Neutrophil (primary cell): Measurements from ENCODE around the gene C1orf198.

Experiments used
- H3K27ac ChIP-seq: fragments of 200-600 bp; sonication (generic); 2 replicates; pipeline ENCODE4 v1.5.1; 2016; ENCODE audit warnings: mild to moderate bottlenecking, moderate library complexity
- H3K27me3 ChIP-seq: fragments of 200-600 bp; sonication (generic); 2 replicates; pipeline ENCODE4 v1.6.0; 2016; ENCODE audit warnings: mild to moderate bottlenecking
- H3K36me3 ChIP-seq: fragments of 200-600 bp; sonication (generic); 2 replicates; pipeline ENCODE4 v1.5.1; 2017
- H3K4me1 ChIP-seq, 2 experiments: fragments of 200-600 bp in 1 of 2; sonication (generic) in 1 of 2; 1 replicate in 1 of 2; 2 replicates in 1 of 2; pipeline versions ENCODE4 v1.5.1 to v1.6.1; 2013 to 2016; ENCODE audit warnings: low read depth in 1 of 2, low read length in 1 of 2, mild to moderate bottlenecking in 1 of 2, moderate library complexity in 1 of 2; ENCODE audit not compliant: control insufficient read depth in 1 of 2, insufficient read depth in 1 of 2
- H3K4me3 ChIP-seq, 2 experiments: fragments of 200-600 bp in 1 of 2; sonication (generic) in 1 of 2; 1 replicate in 1 of 2; 2 replicates in 1 of 2; pipeline ENCODE4 v1.5.1; 2013 to 2016; ENCODE audit warnings: low read depth in 1 of 2, low read length in 1 of 2, mild to moderate bottlenecking in 1 of 2, moderate library complexity in 1 of 2
- H3K9me3 ChIP-seq: fragments of 200-600 bp; sonication (generic); 2 replicates; pipeline ENCODE4 v1.5.1; 2016
- TF ChIP-seq, protein P1 (sequence below): fragments of 200-600 bp; sonication (generic); IDR thresholded peaks from 2 replicates; pipeline ENCODE4 v1.5.1; 2016; ENCODE audit warnings: antibody characterized with exemption

C1orf198 gene

GRCh38 chr1:230858236-230858820 is 10.0 kb downstream of the C1orf198 start:
- H3K4me1 ChIP-seq = no peaks in the 10 kb centered on the region
- H3K27me3 ChIP-seq = peaks cover 2% of the 10 kb centered on the region
- H3K9me3 ChIP-seq = no peaks in the 10 kb centered on the region
- TF ChIP-seq, protein P1, sequence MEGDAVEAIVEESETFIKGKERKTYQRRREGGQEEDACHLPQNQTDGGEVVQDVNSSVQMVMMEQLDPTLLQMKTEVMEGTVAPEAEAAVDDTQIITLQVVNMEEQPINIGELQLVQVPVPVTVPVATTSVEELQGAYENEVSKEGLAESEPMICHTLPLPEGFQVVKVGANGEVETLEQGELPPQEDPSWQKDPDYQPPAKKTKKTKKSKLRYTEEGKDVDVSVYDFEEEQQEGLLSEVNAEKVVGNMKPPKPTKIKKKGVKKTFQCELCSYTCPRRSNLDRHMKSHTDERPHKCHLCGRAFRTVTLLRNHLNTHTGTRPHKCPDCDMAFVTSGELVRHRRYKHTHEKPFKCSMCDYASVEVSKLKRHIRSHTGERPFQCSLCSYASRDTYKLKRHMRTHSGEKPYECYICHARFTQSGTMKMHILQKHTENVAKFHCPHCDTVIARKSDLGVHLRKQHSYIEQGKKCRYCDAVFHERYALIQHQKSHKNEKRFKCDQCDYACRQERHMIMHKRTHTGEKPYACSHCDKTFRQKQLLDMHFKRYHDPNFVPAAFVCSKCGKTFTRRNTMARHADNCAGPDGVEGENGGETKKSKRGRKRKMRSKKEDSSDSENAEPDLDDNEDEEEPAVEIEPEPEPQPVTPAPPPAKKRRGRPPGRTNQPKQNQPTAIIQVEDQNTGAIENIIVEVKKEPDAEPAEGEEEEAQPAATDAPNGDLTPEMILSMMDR = no peak
- no peak overlapping the region for H3K4me3 ChIP-seq
- no peaks in the 10 kb centered on the region for H3K36me3 ChIP-seq
- H3K27ac ChIP-seq = no peak overlapping the region

DNA sequence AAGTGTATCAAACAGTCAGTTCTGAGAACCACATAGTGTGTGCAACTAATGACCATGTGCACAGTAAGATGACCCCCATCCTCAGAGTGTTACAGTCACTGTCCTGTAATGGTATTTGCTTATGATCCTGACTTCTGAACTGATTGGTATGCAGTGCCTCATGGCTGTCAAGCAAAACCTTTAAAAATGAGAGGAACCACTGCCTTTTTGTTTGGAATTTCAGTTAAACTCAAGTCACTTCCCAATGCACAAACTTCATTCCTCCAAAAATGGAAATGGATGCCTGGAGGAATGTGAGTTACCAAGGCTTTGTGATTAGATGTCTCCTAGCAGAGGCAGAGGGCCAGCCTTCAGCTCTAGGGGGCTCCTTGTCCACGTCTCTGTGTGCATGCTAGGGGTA is 10.5 kb downstream of the C1orf198 start:
- Histone ChIP-seq H3K9me3 (no peaks in the 10 kb centered on the region), H3K4me1 (no peaks in the 10 kb centered on the region), H3K4me3 (no peak overlapping the region), H3K27me3 (no peaks in the 10 kb centered on the region), H3K36me3 (no peaks in the 10 kb centered on the region), H3K27ac (no peak overlapping the region)
- TF ChIP-seq, protein P1 = no peak

- Histone ChIP-seq H3K4me1 (no peaks in the 10 kb centered on the region), H3K36me3 (no peaks in the 10 kb centered on the region), H3K27me3 (no peaks in the 10 kb centered on the region), H3K27ac (no peak overlapping the region), H3K9me3 (no peaks in the 10 kb centered on the region), H3K4me3 (no peak overlapping the region)
- TF ChIP-seq, protein P1 = no peak
Observed at GRCh38 chr1:230857077-230857476, 11.2 kb downstream of the C1orf198 start.

GRCh38 chr1:230855886-230856285 is 12.4 kb downstream of the C1orf198 start:
- no peaks in the 10 kb centered on the region for H3K36me3 ChIP-seq
- H3K27ac ChIP-seq = no peak overlapping the region
- no peak overlapping the region for H3K4me3 ChIP-seq
- H3K27me3 ChIP-seq = no peaks in the 10 kb centered on the region
- H3K4me1 ChIP-seq = no peaks in the 10 kb centered on the region
- TF ChIP-seq, protein P1 = no peak
- H3K9me3 ChIP-seq = no peaks in the 10 kb centered on the region

DNA sequence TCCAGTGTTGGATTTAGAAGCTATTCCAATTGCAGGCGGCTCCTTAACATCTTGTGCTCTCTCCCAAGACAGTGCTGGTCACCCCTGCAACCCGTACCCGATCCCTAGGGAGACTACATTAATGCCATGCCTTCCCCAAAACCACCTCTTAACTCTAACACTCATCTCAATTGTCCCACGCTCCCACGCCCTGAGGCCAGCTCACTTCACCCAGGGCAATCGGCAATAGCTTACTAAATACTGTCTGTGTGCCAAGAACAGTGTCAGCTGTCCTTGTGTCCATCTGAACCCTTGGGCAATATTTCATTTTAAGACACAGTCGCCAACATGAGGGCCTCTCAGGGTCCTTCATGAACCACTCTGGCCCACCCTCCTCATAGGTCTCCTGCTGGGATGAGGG is 13.9 kb downstream of the C1orf198 start:
- H3K27me3 ChIP-seq = no peaks in the 10 kb centered on the region
- no peaks in the 10 kb centered on the region for H3K4me1 ChIP-seq
- TF ChIP-seq, protein P1 = no peak
- H3K36me3 ChIP-seq = no peaks in the 10 kb centered on the region
- H3K9me3 ChIP-seq = no peaks in the 10 kb centered on the region
- H3K4me3 ChIP-seq = no peak overlapping the region
- no peak overlapping the region for H3K27ac ChIP-seq

DNA sequence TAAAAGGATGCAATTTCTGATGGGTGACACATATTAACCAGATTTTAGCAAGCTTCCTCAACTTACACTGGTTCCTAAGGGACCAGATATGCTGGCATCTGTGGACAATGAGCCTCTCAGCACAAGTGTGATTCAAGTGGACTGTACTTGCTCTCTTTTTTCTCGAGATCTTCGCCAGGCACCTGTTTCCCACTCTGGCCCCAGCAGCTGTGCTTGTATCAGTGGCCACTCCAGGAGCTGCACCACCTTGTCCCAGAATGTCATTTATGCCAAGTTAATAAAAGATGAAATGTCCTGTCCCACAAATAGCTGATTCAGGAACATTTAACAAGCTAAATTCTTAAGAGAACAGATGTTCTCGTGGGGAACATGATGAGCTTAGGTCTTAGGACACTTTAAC is 14.6 kb downstream of the C1orf198 start:
- Histone ChIP-seq H3K27ac (no peak overlapping the region), H3K4me3 (no peak overlapping the region), H3K36me3 (no peaks in the 10 kb centered on the region), H3K27me3 (no peaks in the 10 kb centered on the region), H3K9me3 (no peaks in the 10 kb centered on the region), H3K4me1 (no peaks in the 10 kb centered on the region)
- TF ChIP-seq, protein P1 = no peak
